ENCODE measurements around the gene CYP1A1.
"Not testable (repeated sequence)": the region's sequence is repeated elsewhere in the genome, so short reads cannot be mapped to it uniquely, and the experiment has no call there.

The CYP1A1 gene

GRCh38 chr15:74738239-74738638, 12.9 kb upstream of the CYP1A1 start:
- DNase-seq (ENCODE audit: low read depth in 2 of 2): not testable (repeated sequence)

GRCh38 chr15:74735305-74735704, 10.0 kb upstream of the CYP1A1 start:
- no peak for DNase-seq (ENCODE audit: low read depth in 2 of 2)

- no peak for DNase-seq (ENCODE audit: low read depth in 2 of 2)
These were observed 7.9 kb upstream of the CYP1A1 start for GRCh38 chr15:74733269-74733668.

- no peak for DNase-seq (ENCODE audit: low read depth in 2 of 2)
These were observed 7.5 kb upstream of the CYP1A1 start for GRCh38 chr15:74732846-74733245.

- no peak for DNase-seq (ENCODE audit: low read depth in 2 of 2)
These were observed 5.4 kb upstream of the CYP1A1 start for GRCh38 chr15:74730619-74731316.

- not testable (repeated sequence) for DNase-seq (ENCODE audit: low read depth in 2 of 2)
These were observed 4.0 kb upstream of the CYP1A1 start for GRCh38 chr15:74729372-74729771.

GRCh38 chr15:74728699-74729098, 3.4 kb upstream of the CYP1A1 start:
- DNase-seq (ENCODE audit: low read depth in 2 of 2): not testable (repeated sequence)

GRCh38 chr15:74727727-74728126, 2.4 kb upstream of the CYP1A1 start:
- no peak for DNase-seq (ENCODE audit: low read depth in 2 of 2)

- no peak for DNase-seq (ENCODE audit: low read depth in 2 of 2)
These were observed 1.4 kb upstream of the CYP1A1 start for GRCh38 chr15:74726774-74727164.

- DNase-seq (ENCODE audit: low read depth in 2 of 2): no peak
These were observed 781 bp upstream of the CYP1A1 start for GRCh38 chr15:74725845-74726773.

GRCh38 chr15:74724570-74725224, 631 bp downstream of the CYP1A1 start:
- DNase-seq (ENCODE audit: low read depth in 2 of 2): no peak

- peak; percentile 5 to 6 for DNase-seq (ENCODE audit: low read depth in 2 of 2)
These were observed 1.5 kb downstream of the CYP1A1 start for GRCh38 chr15:74723754-74724334.

GRCh38 chr15:74723187-74723586, 2.1 kb downstream of the CYP1A1 start:
- DNase-seq (ENCODE audit: low read depth in 2 of 2): no peak

GRCh38 chr15:74722591-74722990, 2.7 kb downstream of the CYP1A1 start:
- no peak for DNase-seq (ENCODE audit: low read depth in 2 of 2)

GRCh38 chr15:74716651-74717050, 8.7 kb downstream of the CYP1A1 start:
- no peak for DNase-seq (ENCODE audit: low read depth in 2 of 2)

- DNase-seq (ENCODE audit: low read depth in 2 of 2): no peak
These were observed 13.0 kb downstream of the CYP1A1 start for GRCh38 chr15:74712311-74712710.

- DNase-seq (ENCODE audit: low read depth in 2 of 2): no peak
These were observed 14.8 kb downstream of the CYP1A1 start for GRCh38 chr15:74710319-74711094.

GRCh38 chr15:74709892-74710291, 15.4 kb downstream of the CYP1A1 start:
- DNase-seq (ENCODE audit: low read depth in 2 of 2): no peak

GRCh38 chr15:74709011-74709410, 16.3 kb downstream of the CYP1A1 start:
- DNase-seq (ENCODE audit: low read depth in 2 of 2): no peak

GRCh38 chr15:74696808-74697207, 28.5 kb downstream of the CYP1A1 start:
- DNase-seq (ENCODE audit: low read depth in 2 of 2): no peak

- no peak for DNase-seq (ENCODE audit: low read depth in 2 of 2)
These were observed 29.0 kb downstream of the CYP1A1 start for GRCh38 chr15:74696398-74696729.

Data from fibroblast of skin of left biceps (primary cell).